Muscle layer of colon (tissue), 2 donors: Measurements from ENCODE around the gene GPC5.
"Not testable (repeated sequence)": the region's sequence is repeated elsewhere in the genome, so short reads cannot be mapped to it uniquely, and the experiment has no call there.

Experiments used
- H3K27ac ChIP-seq: one replicate; pipeline ENCODE4 v1.7.0; 2013; ENCODE audit warnings: low read depth, mild to moderate bottlenecking, low read length, moderate library complexity
- H3K27me3 ChIP-seq, 2 donors: one replicate each; pipeline ENCODE4 v1.7.0; 2013; ENCODE audit warnings: low read length in 2 of 2, mild to moderate bottlenecking in 2 of 2; ENCODE audit not compliant: insufficient read depth in 2 of 2, control insufficient read depth in 1 of 2
- H3K36me3 ChIP-seq: one replicate; pipeline ENCODE4 v1.7.0; 2013; ENCODE audit warnings: mild to moderate bottlenecking, low read length; ENCODE audit not compliant: insufficient read depth
- H3K4me1 ChIP-seq: one replicate; pipeline ENCODE4 v1.7.0; 2013; ENCODE audit warnings: mild to moderate bottlenecking, low read length; ENCODE audit not compliant: insufficient read depth
- H3K4me3 ChIP-seq, 2 donors: one replicate each; pipeline ENCODE4 v1.7.0; 2013; ENCODE audit warnings: low read length in 2 of 2, low read depth in 1 of 2, mild to moderate bottlenecking in 1 of 2, moderate library complexity in 1 of 2
- H3K9ac ChIP-seq: one replicate; pipeline ENCODE4 v1.7.0; 2013; ENCODE audit warnings: low read length
- H3K9me3 ChIP-seq: one replicate; pipeline ENCODE4 v1.7.0; 2013; ENCODE audit warnings: mild to moderate bottlenecking, low read length
- donor health status: abdominal sarcoma.
- donor health status: Adenocarcinoma of cecum.

The GPC5 gene

DNA sequence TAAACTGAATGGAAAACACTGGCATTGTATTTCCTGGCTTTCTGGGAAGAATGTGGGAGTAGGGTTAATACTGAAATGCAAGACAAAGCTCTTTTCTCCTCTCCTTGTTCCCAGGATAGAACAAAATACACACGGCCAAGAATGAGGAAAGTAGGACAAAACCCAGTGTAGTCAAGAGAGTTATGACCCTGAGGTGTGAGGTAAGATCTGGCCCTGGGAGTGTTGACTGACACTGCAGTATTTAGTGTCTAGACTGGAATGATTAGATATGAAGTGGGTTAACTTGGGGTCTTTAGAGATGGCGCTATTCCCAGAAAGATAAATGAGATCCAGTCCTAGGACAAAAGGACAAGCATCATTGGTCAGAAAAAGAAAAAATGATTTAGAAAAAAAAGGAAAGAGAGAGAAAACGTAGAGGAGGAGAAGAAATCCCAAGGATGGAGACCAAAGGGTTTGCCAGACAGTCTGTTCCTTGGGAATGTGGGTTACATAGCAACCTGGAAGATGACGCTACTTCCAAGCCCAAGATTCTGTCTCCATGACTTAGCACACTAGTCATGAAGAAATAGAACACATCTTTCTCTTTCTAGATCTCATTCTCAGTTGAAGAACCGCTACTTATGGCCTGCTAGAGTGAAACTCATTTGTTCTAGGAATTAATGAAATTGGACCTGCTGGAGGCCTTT lies 1284.6 kb downstream of the GPC5 start:
- no peak overlapping the region for H3K9ac ChIP-seq
- H3K4me1 ChIP-seq = no peaks in the 10 kb centered on the region
- H3K36me3 ChIP-seq = no peaks in the 10 kb centered on the region
- H3K4me3 ChIP-seq = no peak overlapping the region
- no peak overlapping the region for H3K27ac ChIP-seq
- H3K9me3 ChIP-seq = no peaks in the 10 kb centered on the region
- H3K27me3 ChIP-seq = no peaks in the 10 kb centered on the region

- Histone ChIP-seq H3K36me3 (no peaks in the 10 kb centered on the region), H3K4me3 (no peak overlapping the region), H3K27me3 (no peaks in the 10 kb centered on the region), H3K4me1 (no peaks in the 10 kb centered on the region), H3K9ac (no peak overlapping the region), H3K27ac (no peak overlapping the region), H3K9me3 (no peaks in the 10 kb centered on the region)
These were observed 1295.6 kb downstream of the GPC5 start for GRCh38 chr13:92694047-92694446.

- not testable (repeated sequence) for H3K4me3 ChIP-seq, H3K9ac ChIP-seq, H3K4me1 ChIP-seq, H3K9me3 ChIP-seq, H3K27ac ChIP-seq, H3K36me3 ChIP-seq, H3K27me3 ChIP-seq
These were observed 1297.4 kb downstream of the GPC5 start for GRCh38 chr13:92695827-92696226.

- Histone ChIP-seq H3K36me3 (no peaks in the 10 kb centered on the region), H3K9ac (no peak overlapping the region), H3K4me3 (no peak overlapping the region), H3K9me3 (no peaks in the 10 kb centered on the region), H3K27ac (no peak overlapping the region), H3K27me3 (no peaks in the 10 kb centered on the region), H3K4me1 (no peaks in the 10 kb centered on the region)
These were observed 1318.3 kb downstream of the GPC5 start for GRCh38 chr13:92716749-92717148.

- H3K36me3 ChIP-seq = no peaks in the 10 kb centered on the region
- no peak overlapping the region for H3K9ac ChIP-seq
These were observed 1319.4 kb downstream of the GPC5 start for GRCh38 chr13:92717857-92718256.

DNA sequence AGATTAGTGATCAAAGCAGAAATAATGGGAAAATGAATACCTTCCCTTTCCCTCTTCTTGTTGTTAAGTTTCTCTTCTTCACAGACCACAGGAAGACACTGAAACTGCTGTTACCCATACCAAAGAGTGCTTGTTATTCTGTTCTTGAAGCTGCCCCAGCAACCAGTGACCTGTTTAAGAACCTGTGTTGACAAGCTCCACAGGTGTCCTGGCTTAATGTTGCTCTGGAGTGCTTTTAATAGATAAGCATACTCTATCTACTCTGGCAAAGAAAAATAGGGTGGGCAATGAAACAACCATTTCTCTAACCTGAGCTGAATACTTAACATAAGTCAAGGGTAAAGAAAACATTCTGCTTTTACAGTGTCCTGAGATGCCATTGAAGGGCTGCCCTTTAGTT lies 1321.4 kb downstream of the GPC5 start:
- Histone ChIP-seq H3K9me3 (no peaks in the 10 kb centered on the region), H3K27me3 (no peaks in the 10 kb centered on the region), H3K4me3 (no peak overlapping the region), H3K36me3 (no peaks in the 10 kb centered on the region), H3K4me1 (no peaks in the 10 kb centered on the region), H3K9ac (no peak overlapping the region), H3K27ac (no peak overlapping the region)

More at GRCh38 chr13:92717857-92718256, 1319.4 kb downstream of the GPC5 start:
- H3K9me3 ChIP-seq = no peaks in the 10 kb centered on the region
- no peaks in the 10 kb centered on the region for H3K27me3 ChIP-seq
- no peak overlapping the region for H3K27ac ChIP-seq
- H3K4me1 ChIP-seq = no peaks in the 10 kb centered on the region
- H3K4me3 ChIP-seq = no peak overlapping the region

DNA sequence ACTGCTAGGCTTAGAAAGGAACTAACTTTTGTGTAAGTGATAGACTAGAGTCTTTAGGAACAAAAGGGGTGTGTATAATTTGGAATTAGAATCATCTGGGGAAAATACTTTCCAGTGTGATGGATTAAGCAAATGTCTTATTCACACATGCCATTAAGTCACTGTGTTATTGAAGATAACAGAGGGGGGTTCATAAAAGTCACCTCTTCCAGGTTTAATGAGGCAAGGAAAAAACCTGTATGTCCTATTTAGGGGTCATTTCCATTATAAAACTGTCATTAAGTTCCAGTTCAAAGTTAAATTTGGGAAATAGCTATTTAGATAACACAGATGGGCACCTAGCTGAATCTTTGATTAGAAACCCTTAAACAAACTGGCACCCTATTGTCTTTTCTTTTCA lies 1323.2 kb downstream of the GPC5 start:
- Histone ChIP-seq H3K9me3 (no peaks in the 10 kb centered on the region), H3K36me3 (no peaks in the 10 kb centered on the region), H3K4me1 (no peaks in the 10 kb centered on the region), H3K27ac (no peak overlapping the region), H3K9ac (no peak overlapping the region), H3K27me3 (no peaks in the 10 kb centered on the region), H3K4me3 (no peak overlapping the region)

- no peak overlapping the region for H3K4me3 ChIP-seq
- no peaks in the 10 kb centered on the region for H3K27me3 ChIP-seq
- no peaks in the 10 kb centered on the region for H3K36me3 ChIP-seq
- H3K9me3 ChIP-seq = peaks cover 3% of the 10 kb centered on the region
- H3K4me1 ChIP-seq = no peaks in the 10 kb centered on the region
- no peak overlapping the region for H3K9ac ChIP-seq
- H3K27ac ChIP-seq = no peak overlapping the region
These were observed 1328.7 kb downstream of the GPC5 start for GRCh38 chr13:92727118-92727517.

DNA sequence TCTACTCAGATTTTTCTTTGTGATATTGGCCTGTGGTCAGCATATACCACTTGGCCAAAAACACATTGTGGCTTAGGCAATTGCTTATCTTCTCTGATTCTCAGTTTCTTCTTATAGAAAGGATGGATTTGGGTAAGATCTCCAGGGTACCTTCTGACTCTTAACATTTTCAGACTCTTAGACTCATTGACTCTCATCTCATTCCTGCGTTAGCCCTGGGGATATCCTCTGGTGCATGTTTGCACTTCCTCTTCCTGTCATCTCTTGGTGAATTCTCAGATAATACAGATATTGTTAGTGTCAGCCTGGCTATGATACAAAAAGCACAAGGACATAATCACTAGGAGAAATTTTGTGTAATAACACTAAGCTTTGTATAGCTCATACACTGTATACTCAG lies 1335.6 kb downstream of the GPC5 start:
- H3K4me3 ChIP-seq = no peak overlapping the region
- no peak overlapping the region for H3K9ac ChIP-seq
- peaks cover 3% of the 10 kb centered on the region for H3K9me3 ChIP-seq
- H3K27me3 ChIP-seq = no peaks in the 10 kb centered on the region
- H3K27ac ChIP-seq = no peak overlapping the region
- no peaks in the 10 kb centered on the region for H3K36me3 ChIP-seq
- H3K4me1 ChIP-seq = no peaks in the 10 kb centered on the region

DNA sequence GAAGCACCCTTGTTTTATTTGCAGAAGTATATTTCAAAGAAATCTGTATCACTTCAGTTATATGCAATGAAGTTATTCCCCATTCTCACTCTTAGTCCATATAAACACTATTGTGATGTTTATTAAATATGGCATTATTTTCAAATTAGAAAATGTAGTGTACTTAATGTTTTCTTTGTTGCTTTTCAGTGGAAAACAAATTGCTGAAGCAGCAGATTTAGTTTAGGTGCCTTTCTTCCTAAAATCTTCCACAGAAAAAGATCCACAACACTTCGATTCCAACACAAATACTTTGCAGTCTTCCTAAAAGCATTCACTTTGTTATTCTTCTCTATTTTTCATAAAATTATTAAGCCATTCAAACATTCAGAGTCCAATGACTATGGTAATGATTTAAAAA lies 1336.1 kb downstream of the GPC5 start:
- Histone ChIP-seq H3K4me3 (no peak overlapping the region), H3K9me3 (peaks cover 3% of the 10 kb centered on the region), H3K4me1 (no peaks in the 10 kb centered on the region), H3K36me3 (no peaks in the 10 kb centered on the region), H3K9ac (no peak overlapping the region), H3K27me3 (no peaks in the 10 kb centered on the region), H3K27ac (no peak overlapping the region)

- Histone ChIP-seq H3K27ac (no peak overlapping the region), H3K9ac (no peak overlapping the region), H3K36me3 (no peaks in the 10 kb centered on the region), H3K27me3 (no peaks in the 10 kb centered on the region), H3K4me3 (no peak overlapping the region), H3K9me3 (no peaks in the 10 kb centered on the region), H3K4me1 (no peaks in the 10 kb centered on the region)
These were observed 1337.5 kb downstream of the GPC5 start for GRCh38 chr13:92735909-92736308.

DNA sequence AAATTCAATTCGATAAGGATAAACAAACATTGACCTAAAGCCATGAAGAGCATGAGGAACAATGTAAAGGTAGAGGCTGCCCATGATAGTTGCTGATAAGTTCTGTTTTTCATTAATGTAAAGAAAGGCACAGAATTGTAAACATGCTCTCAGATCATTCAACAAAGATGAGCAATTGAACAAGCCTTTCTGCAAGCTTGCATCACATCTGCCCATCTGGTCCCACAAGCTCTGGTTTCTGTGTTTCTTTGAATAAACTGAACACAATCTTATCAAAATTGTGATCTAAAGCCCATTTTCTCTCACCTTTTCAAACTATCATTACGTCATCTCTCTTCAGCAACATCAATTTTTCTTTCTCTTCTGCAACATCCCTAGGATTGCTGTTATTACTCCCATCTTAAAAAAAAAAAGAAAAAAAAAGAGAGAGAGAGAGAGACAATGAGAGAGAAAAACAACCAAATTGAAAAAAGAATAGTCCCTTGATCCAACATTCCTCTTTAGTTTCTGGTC lies 1340.9 kb downstream of the GPC5 start:
- H3K36me3 ChIP-seq = no peaks in the 10 kb centered on the region
- H3K27me3 ChIP-seq = no peaks in the 10 kb centered on the region
- no peak overlapping the region for H3K4me3 ChIP-seq
- H3K4me1 ChIP-seq = no peaks in the 10 kb centered on the region
- no peaks in the 10 kb centered on the region for H3K9me3 ChIP-seq
- no peak overlapping the region for H3K9ac ChIP-seq
- H3K27ac ChIP-seq = no peak overlapping the region
